Endothelial cell of umbilical vein (primary cell): ENCODE data around the gene TSEN15. TPM values are rescaled to one million over a fixed set of nuclear protein-coding genes. Genes with fewer than 3 reads are reported as not detected.

Experiments used
- BruUV-seq: library from RNA; stranded (reverse); fragments of 400-500 nt; replicated peaks from 2 replicates; lab custom pipeline; 2021; lab: Mats Ljungman, UMichigan
- CTCF ChIA-PET: fragments of 300-600, 350-600 bp; sonication (Branson Sonifier 250); formaldehyde crosslinking; loops from one replicate; lab custom pipeline; 2021; ENCODE audit warnings: antibody characterized with exemption, inconsistent platforms; lab: Charles Lee
- POLR2A ChIA-PET: fragments of 300-600, 350-600 bp; sonication (Branson Sonifier 250); formaldehyde crosslinking; loops from one replicate; lab custom pipeline; 2021; ENCODE audit warnings: antibody characterized with exemption, inconsistent platforms; lab: Charles Lee
- DNase-seq: peaks from one replicate; pipeline ENCODE4 v3.0.0-alpha.2; 2011; ENCODE audit warnings: low read depth, low spot score
- FAIRE-seq: peaks from 2 replicates; lab custom pipeline; 2011; peaks lifted over from hg19 to GRCh38; lab: Jason Lieb, UNC
- H2AFZ ChIP-seq: 2 replicates; pipeline ENCODE4 v1.6.0; 2012; ENCODE audit warnings: low read depth, low read length, control low read depth, inconsistent platforms
- H3K27ac ChIP-seq: 2 replicates; pipeline ENCODE4 v1.5.1; 2011; ENCODE audit warnings: low read depth, mild to moderate bottlenecking, control low read depth, low read length, moderate library complexity; ENCODE audit not compliant: insufficient read depth
- H3K27me3 ChIP-seq, 2 experiments: 2 replicates each; pipeline versions ENCODE4 v1.6.0 to v1.6.1; 2011; ENCODE audit warnings: low read length in 2 of 2, mixed read lengths in 1 of 2; ENCODE audit not compliant: control insufficient read depth in 2 of 2, insufficient read depth in 2 of 2
- H3K36me3 ChIP-seq, 2 experiments: 2 replicates in 1 of 2; 3 replicates in 1 of 2; pipeline ENCODE4 v1.5.1; 2011; ENCODE audit warnings: low read length in 2 of 2, mild to moderate bottlenecking in 1 of 2, moderate library complexity in 1 of 2; ENCODE audit not compliant: control insufficient read depth in 2 of 2, insufficient read depth in 2 of 2; ENCODE audit errors: extremely low read depth in 1 of 2
- H3K4me1 ChIP-seq: 3 replicates; pipeline ENCODE4 v1.5.1; 2011; ENCODE audit warnings: mild to moderate bottlenecking, low read length; ENCODE audit not compliant: control insufficient read depth, insufficient read depth; ENCODE audit errors: extremely low read depth
- H3K4me2 ChIP-seq: 2 replicates; pipeline ENCODE4 v1.6.1; 2011; ENCODE audit warnings: low read length, control low read depth, mixed read lengths; ENCODE audit not compliant: insufficient read depth
- H3K4me3 ChIP-seq, 3 experiments: fragments of 200-600 bp in 1 of 3; sonication (generic), shearing (Covaris generic) in 1 of 3; replicated peaks in 1 of 3; 2 replicates each; pipeline ENCODE4 v1.5.1; 2011 to 2016; ENCODE audit warnings: control low read depth in 3 of 3, low read length in 3 of 3, mild to moderate bottlenecking in 2 of 3, inconsistent platforms in 1 of 3, low read depth in 1 of 3, moderate library complexity in 1 of 3; ENCODE audit not compliant: insufficient read depth in 1 of 3
- H3K79me2 ChIP-seq: 2 replicates; pipeline ENCODE4 v1.6.0; 2012; ENCODE audit warnings: low read length, inconsistent platforms; ENCODE audit not compliant: control insufficient read depth, insufficient read depth
- H3K9ac ChIP-seq: replicated peaks from 2 replicates; pipeline ENCODE3; 2011; ENCODE audit warnings: low read length, control low read depth; ENCODE audit not compliant: insufficient read depth; ENCODE audit errors: extremely low read depth
- H3K9me1 ChIP-seq: replicated peaks from 3 replicates; pipeline ENCODE4 v1.6.0; 2011; ENCODE audit warnings: mild to moderate bottlenecking, low read length; ENCODE audit not compliant: control insufficient read depth, insufficient read depth; ENCODE audit errors: extremely low read depth
- H3K9me3 ChIP-seq: replicated peaks from 2 replicates; pipeline ENCODE4 v1.5.1; 2012; ENCODE audit warnings: low read length, inconsistent platforms; ENCODE audit not compliant: control insufficient read depth, insufficient read depth
- H4K20me1 ChIP-seq: replicated peaks from 2 replicates; pipeline ENCODE3; 2011; ENCODE audit warnings: mild to moderate bottlenecking, low read length; ENCODE audit not compliant: control insufficient read depth, insufficient read depth; ENCODE audit errors: extremely low read depth
- CTCF ChIP-seq, 2 donors: IDR thresholded peaks; 1 replicate in 1 of 2; 2 replicates in 1 of 2; pipeline ENCODE4 v1.5.1; 2011; ENCODE audit warnings: low read length in 2 of 2, mild to moderate bottlenecking in 2 of 2, moderate library complexity in 2 of 2, control low read depth in 1 of 2, inconsistent platforms in 1 of 2, low read depth in 1 of 2; ENCODE audit not compliant: insufficient read depth in 1 of 2; ENCODE audit errors: extremely low read depth in 1 of 2
- EZH2 ChIP-seq: IDR thresholded peaks from 2 replicates; pipeline ENCODE4 v1.6.1; 2012; ENCODE audit warnings: borderline replicate concordance, low read depth, mild to moderate bottlenecking, moderate library complexity, low read length, inconsistent platforms; ENCODE audit not compliant: severe bottlenecking
- FOS ChIP-seq: IDR thresholded peaks from 2 replicates; pipeline ENCODE4 v1.6.1; 2011; ENCODE audit warnings: mild to moderate bottlenecking, low read length, moderate library complexity, borderline replicate concordance; ENCODE audit not compliant: insufficient read depth
- GATA2 ChIP-seq: IDR thresholded peaks from 2 replicates; pipeline ENCODE4 v1.7.0; 2011; ENCODE audit warnings: low read depth, mild to moderate bottlenecking, moderate library complexity, mixed read lengths, low read length; ENCODE audit not compliant: insufficient read length, insufficient read depth
- JUN ChIP-seq: IDR thresholded peaks from 2 replicates; pipeline ENCODE4 v1.6.1; 2011; ENCODE audit warnings: borderline replicate concordance, low read depth; ENCODE audit not compliant: insufficient read length, insufficient read depth
- MAX ChIP-seq: IDR thresholded peaks from 2 replicates; pipeline ENCODE4 v1.6.1; 2011; ENCODE audit not compliant: insufficient read depth, insufficient read length
- MYC ChIP-seq: IDR thresholded peaks from one replicate; pipeline ENCODE4 v1.6.1; 2011; ENCODE audit warnings: mild to moderate bottlenecking, low read depth, low read length
- POLR2A ChIP-seq: IDR thresholded peaks from 2 replicates; pipeline ENCODE4 v1.6.1; 2012; ENCODE audit warnings: low read depth, mild to moderate bottlenecking, control low read depth, low read length
- POLR2AphosphoS5 ChIP-seq: IDR thresholded peaks from 2 replicates; pipeline ENCODE4 v1.6.1; 2012; ENCODE audit warnings: low read depth, mild to moderate bottlenecking, control low read depth, low read length, moderate library complexity; ENCODE audit not compliant: insufficient read depth
- dilution Hi-C: fragments of 300-500 bp; cut with MboI; formaldehyde crosslinking; loops from one replicate; pipeline ENCODE4 v1.15.0; 2019; ENCODE audit warnings: low sequenced_read_pairs; ENCODE audit not compliant: extremely low pct_ligation_motif_present
- intact Hi-C: fragments of 100-400 bp; cut with micrococcal nuclease; formaldehyde crosslinking; loops from one replicate; pipeline ENCODE4 v1.10.0; 2022
- polyA plus RNA-seq, 4 experiments: library from polyadenylated mRNA; depleted of rRNA in 3 of 4; stranded (reverse) in 3 of 4; unstranded in 1 of 4; fragments of >200 nt; gene quantifications; 2 replicates each; pipeline versions ENCODE4 v1.2.1 to v1.2.3, GENCODE V29; 2011 to 2012; ENCODE audit warnings: missing spikeins in 1 of 4
- total RNA-seq: library from RNA; stranded (reverse); gene quantifications from 2 replicates; pipeline ENCODE4 v1.2.3, GENCODE V29; 2021

Gene TSEN15
- total and polyA plus RNA-seq, 2 donors (not counting 3 experiments of a cell fraction or from before 2014, with no cell fraction given), result 20.6 to 25.8 TPM

- H2AFZ ChIP-seq, result no peak overlapping the region
- H3K36me3 ChIP-seq, result no peaks in the 10 kb centered on the region
- no peak for FAIRE-seq
- no peaks in the 10 kb centered on the region for H3K27me3 ChIP-seq
- no peak for DNase-seq
- H3K9ac ChIP-seq, result no peak overlapping the region
- BruUV-seq, result no TSS peak
- H3K4me3 ChIP-seq, result no peak overlapping the region
- no peaks in the 10 kb centered on the region for H3K9me3 ChIP-seq
- intact Hi-C loops, result no loop called here
- no peaks in the 10 kb centered on the region for H3K79me2 ChIP-seq
- no peak for TF ChIP-seq MYC
- TF ChIP-seq MAX, result no peak
- TF ChIP-seq POLR2A, result no peak
- no peak for TF ChIP-seq POLR2AphosphoS5
- no peak for TF ChIP-seq FOS
- TF ChIP-seq EZH2, result no peak
- TF ChIP-seq CTCF (IDR thresholded peaks at IDR 0.05; ENCODE audit: extremely low read depth in 1 of 2, insufficient read depth in 1 of 2, low read depth in 1 of 2, low read length in 2 of 2), result no peak
- TF ChIP-seq JUN, result no peak
- TF ChIP-seq GATA2, result no peak
- dilution Hi-C loops, result no loop called here
- CTCF ChIA-PET, result interaction anchor here (1.5 kb wide), 1 partner anchor 121 kb away, joined by 3 read pairs; no protein-coding TSS in a partner anchor
- no peaks in the 10 kb centered on the region for H4K20me1 ChIP-seq
- H3K4me2 ChIP-seq, result no peak overlapping the region
- H3K27ac ChIP-seq, result no peak overlapping the region
- no peaks in the 10 kb centered on the region for H3K4me1 ChIP-seq
- POLR2A ChIA-PET, result no interaction called here
- no peaks in the 10 kb centered on the region for H3K9me1 ChIP-seq
Measured at GRCh38 chr1:184101571-184101970, 50.0 kb downstream of the TSEN15 start.
